GM21390 (cell line): ENCODE data around the gene CRX.
"Not testable (repeated sequence)": the region's sequence is repeated elsewhere in the genome, so short reads cannot be mapped to it uniquely, and the experiment has no call there.

Experiments used
- ATAC-seq: cut with Tn5 transposase; IDR thresholded peaks from one replicate; pipeline ENCODE4 v1.9.1; 2021; ENCODE audit not compliant: unreplicated experiment

CRX gene

DNA sequence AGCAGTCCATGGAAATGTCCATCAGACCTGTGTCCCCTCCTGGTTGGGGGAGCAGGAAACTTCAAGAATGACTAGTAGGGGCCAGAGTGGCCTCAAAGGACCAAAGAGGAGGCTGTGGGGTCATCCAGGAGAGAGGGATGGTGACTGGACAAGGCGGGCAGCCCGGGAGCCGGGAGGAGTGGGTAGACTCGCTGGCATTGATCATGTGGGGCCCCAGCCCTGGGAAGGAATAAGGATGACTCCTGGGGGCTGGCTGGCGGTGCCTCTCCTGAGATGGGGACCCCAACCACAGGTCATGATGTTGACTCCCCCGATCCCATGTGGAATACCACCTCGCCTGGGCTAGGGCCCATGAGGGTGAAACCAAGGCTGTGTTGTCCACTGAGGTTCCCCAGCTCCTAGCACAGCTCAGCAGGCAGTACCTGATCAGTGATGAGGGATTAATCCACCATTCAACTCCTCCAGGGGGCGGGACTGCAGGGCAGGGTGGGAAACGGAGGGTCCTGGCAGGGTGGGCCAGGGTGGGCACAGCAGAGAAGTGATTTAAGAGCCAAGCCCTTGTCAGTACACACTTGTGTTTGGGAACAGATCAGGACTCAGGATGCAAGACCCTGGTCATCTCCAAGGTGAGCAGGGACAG is 37.0 kb downstream of the CRX start, which contains the start of gene TPRX2:
TPRX2 (plus strand) TSS at position 590 of the 640 bp plus-strand sequence; CDS start at position 602, 12 bp downstream.
- not testable (repeated sequence) for ATAC-seq

GRCh38 chr19:47859838-47860237 is 38.1 kb downstream of the CRX start:
- not testable (repeated sequence) for ATAC-seq

DNA sequence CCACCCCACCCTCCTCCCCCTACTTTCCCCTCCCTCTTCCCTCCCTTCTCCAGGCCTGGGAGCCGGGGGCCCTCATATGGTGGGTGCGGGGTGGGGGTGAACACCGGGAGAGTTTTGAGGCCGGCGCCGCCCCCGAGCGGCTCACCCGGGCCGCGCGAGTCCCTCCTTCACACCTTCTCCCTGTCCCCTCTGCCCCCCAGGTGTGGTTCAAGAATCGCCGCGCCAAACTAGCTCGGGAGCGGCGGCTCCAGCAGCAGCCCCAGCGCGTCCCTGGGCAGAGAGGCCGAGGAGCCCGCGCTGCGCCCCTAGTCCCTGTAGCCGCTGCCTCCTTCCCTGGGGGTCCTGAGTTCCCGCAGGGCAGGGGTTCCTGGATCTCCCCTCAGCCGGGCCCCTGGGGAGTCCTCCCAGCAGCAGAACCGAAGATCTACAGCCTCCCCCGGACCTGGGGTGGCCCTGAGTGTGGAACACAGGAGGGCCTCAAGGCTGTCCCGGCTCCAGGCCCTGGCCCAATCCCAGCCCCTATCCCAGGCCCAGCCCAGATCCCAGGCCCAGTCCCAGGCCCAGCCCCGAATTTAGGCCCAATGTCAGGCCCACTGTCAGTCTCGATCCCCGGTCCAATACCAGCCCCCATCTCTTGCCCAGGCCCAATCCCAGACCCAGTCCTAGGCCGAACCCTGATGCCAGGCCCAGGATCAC is 39.0 kb downstream of the CRX start:
- no peak for ATAC-seq

DNA sequence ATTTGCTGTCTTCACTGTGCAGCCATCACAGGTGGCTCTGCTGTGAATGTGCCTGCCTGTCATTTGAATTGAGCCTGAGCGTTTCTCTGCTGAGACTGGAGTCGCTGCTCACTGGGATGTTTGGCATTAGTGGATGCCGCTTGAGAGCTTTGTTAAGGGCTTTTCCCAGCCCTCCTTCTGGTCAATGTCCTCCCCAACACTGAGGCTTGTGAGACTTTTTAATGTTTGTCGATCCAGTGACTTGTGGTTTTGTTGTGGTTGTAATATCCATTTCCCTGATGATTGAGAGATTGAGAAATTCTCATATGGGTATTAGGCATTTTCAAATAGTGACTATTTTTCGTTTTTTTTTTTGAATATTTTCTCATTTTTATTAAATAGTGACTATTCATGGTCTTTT is 39.9 kb downstream of the CRX start:
- ATAC-seq = no peak

- ATAC-seq = no peak
Measured at GRCh38 chr19:47863514-47863936, 41.8 kb downstream of the CRX start.

- no peak for ATAC-seq
Measured at GRCh38 chr19:47865166-47865565, 43.4 kb downstream of the CRX start.

- ATAC-seq = no peak
Measured at GRCh38 chr19:47878906-47879305, 57.2 kb downstream of the CRX start.

- not testable (repeated sequence) for ATAC-seq
Measured at GRCh38 chr19:47879385-47879784, 57.6 kb downstream of the CRX start.

DNA sequence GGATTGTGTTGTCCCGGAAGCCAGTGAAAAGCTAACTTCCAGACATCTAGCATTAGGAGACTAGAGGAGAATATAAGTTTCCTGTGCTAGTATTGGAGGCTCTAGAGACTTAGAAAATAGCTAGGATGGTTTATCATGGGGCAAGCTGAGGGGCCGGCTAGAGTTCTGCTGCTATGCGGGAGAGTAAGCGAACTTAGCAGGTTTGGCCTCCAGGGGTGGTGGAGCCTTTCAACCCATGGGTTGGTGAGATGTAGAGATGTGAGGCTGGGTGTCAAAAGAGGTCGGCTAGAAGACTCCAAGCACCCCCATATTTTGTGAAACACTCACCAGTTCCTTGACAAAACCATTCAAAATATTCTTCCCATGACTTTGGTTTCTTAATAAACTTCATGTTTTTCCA is 60.0 kb downstream of the CRX start:
- no peak for ATAC-seq

- ATAC-seq = no peak
Measured at GRCh38 chr19:47882890-47883289, 61.2 kb downstream of the CRX start.

DNA sequence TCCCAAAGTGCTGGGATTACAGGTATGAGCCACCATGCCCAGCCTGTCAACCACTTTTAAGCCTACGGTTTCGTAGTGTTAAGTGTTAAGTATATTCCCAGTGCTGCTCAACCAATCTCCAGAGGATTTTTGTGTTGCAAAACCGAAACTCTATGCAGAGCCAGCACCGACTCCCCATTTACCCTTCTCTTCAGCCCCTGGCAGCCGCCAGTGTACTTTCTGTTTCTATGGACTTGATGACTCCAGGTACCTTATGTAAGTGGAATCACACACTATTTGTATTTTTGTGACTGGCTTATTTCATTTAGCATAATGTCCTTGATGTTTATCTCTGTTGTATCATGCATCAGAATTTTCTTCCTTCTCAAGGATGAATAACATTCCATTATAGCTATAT is 63.3 kb downstream of the CRX start:
- ATAC-seq = no peak

GRCh38 chr19:47886010-47886559 is 64.3 kb downstream of the CRX start, which contains the start of gene SULT2A1:
SULT2A1 (minus strand) TSS chr19:47886315; CDS start chr19:47886257, 58 bp downstream.
- no peak for ATAC-seq

DNA sequence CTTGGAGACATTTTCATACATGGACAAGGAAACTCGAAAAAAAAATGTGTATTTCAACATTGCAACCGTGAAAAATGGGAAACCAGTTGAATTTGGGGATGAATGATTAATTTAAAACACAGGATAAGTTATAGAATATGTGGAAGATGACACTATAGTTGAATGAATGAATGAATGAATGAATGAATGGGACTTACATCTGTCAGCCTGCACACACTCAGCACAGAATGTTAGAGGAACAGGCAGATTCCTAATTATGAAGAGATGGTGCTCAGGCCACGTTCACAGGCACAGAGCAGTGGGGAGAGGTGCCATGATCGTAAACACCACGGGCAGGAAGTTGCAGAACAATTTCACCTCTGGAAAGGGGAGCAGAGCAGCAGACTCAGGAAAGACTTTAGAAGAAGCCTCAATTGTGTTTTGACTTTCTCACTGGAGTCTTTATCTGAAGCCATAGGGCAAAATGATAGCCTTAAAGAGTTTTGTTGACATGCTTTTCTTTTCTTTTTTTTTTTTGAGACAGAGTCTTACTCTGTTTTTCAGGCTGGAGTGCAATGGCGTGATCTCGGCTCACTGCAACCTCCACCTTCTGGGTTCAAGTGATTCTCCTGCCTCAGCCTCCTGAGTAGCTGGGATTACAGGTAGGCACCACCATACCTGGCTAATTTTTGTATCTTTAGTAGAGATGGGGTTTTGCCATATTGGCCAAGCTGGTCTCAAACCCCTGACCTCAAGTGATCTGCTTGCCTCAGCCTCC is 69.3 kb downstream of the CRX start:
- no peak for ATAC-seq

GRCh38 chr19:47891622-47891922 is 69.8 kb downstream of the CRX start:
- no peak for ATAC-seq

- ATAC-seq = no peak
Measured at GRCh38 chr19:47891923-47892666, 70.4 kb downstream of the CRX start.
